GM12865 (cell line): ENCODE results near the gene CACNA1C.

Experiments used
- DNase-seq: peaks from one replicate; pipeline ENCODE4 v3.0.0; 2010; ENCODE audit warnings: low read depth
- H3K4me3 ChIP-seq: 2 replicates; pipeline ENCODE4 v1.5.1; 2011; ENCODE audit warnings: mild to moderate bottlenecking, low read depth, low read length, control low read depth
- TF ChIP-seq, protein P1 (sequence below): IDR thresholded peaks from 2 replicates; pipeline ENCODE4 v1.5.1; 2011; ENCODE audit warnings: low read length, control low read depth, low read depth, inconsistent platforms; ENCODE audit not compliant: insufficient read depth; ENCODE audit errors: missing control alignments

The CACNA1C gene

DNA sequence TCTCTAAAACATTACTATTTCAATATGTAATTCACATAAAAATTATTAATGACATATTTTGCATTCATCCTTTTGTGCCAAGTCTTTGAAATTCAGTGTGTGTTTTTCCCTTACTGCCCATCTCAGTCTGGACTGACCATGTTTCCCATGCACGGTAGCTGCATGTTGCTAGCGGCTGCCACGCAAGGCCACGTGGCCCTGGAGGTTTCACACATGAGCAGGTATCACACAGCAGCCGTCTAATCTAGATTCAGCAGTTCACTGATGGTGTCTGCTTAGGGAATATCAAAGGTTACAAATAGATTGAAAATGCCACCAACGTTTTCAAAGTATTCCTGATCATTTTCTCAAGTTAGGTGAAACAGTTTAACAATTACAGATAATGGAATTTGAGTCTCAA lies 507.1 kb downstream of the CACNA1C start:
- DNase-seq: peak; percentile 10
- H3K4me3 ChIP-seq: no peak overlapping the region
- TF ChIP-seq, protein P1, sequence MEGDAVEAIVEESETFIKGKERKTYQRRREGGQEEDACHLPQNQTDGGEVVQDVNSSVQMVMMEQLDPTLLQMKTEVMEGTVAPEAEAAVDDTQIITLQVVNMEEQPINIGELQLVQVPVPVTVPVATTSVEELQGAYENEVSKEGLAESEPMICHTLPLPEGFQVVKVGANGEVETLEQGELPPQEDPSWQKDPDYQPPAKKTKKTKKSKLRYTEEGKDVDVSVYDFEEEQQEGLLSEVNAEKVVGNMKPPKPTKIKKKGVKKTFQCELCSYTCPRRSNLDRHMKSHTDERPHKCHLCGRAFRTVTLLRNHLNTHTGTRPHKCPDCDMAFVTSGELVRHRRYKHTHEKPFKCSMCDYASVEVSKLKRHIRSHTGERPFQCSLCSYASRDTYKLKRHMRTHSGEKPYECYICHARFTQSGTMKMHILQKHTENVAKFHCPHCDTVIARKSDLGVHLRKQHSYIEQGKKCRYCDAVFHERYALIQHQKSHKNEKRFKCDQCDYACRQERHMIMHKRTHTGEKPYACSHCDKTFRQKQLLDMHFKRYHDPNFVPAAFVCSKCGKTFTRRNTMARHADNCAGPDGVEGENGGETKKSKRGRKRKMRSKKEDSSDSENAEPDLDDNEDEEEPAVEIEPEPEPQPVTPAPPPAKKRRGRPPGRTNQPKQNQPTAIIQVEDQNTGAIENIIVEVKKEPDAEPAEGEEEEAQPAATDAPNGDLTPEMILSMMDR: no peak

DNA sequence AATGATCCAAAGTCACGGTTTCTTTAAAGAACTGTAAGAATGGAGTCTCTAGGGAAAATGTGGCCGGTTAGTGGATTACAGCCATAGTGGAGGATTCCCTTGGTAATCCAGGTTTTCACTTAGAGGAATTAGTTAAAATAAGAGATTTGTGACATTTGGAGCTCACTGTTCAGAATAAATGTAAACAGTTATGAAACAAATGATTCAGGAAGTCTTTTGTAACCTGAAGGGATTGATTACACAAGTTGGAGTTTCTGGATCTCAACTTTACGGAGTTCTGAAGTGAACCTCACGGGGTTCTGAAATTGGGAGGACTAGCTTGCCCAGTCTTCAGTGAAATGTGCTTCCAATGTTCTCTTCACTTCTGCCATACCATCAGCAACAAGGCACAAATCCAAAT lies 507.6 kb downstream of the CACNA1C start:
- no peak for DNase-seq
- TF ChIP-seq, protein P1: no peak
- H3K4me3 ChIP-seq: no peak overlapping the region

DNA sequence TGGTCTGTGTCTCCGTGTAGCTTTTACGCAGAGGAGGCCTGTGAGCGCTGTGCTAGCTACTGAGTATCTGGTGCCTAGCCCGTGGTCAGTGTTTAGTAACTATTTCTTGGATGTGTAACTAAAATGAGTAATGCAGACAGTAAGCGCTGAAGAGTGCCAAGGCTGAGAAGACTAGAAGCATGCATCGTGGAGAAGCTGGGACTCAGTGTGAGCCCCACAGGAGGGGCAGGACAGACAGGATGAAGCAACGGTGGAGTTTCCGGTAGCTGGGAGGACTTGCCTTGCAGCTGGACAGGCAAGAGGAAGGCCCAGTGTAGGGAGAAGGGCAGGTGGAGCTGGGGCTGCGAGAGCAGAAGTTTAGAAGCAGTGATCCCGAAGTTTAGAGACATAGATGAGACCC lies 508.6 kb downstream of the CACNA1C start:
- no peak overlapping the region for H3K4me3 ChIP-seq

DNA sequence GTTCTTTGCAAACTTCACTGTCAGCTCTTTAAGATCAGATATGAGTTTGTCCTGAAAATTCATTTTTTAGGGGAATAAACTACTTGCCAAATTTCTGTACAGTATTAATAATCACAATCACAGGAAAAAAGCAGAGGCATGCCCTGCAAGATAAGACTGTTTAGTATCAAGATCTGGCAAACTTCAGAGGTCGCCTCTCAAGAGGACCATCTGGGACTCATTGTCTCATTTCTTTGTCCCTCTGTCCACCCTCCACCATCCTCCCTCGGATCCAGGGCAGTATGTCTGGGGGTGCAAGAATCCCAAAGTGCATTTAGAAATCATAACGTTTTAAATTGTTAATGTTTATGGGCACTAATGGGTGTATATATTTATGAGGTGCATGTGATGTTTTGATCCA lies 509.6 kb downstream of the CACNA1C start:
- DNase-seq: no peak
- H3K4me3 ChIP-seq: no peak overlapping the region
- TF ChIP-seq, protein P1: no peak

More for the DNA sequence above, 508.6 kb downstream of the CACNA1C start:
- DNase-seq: no peak
- TF ChIP-seq, protein P1: no peak

DNA sequence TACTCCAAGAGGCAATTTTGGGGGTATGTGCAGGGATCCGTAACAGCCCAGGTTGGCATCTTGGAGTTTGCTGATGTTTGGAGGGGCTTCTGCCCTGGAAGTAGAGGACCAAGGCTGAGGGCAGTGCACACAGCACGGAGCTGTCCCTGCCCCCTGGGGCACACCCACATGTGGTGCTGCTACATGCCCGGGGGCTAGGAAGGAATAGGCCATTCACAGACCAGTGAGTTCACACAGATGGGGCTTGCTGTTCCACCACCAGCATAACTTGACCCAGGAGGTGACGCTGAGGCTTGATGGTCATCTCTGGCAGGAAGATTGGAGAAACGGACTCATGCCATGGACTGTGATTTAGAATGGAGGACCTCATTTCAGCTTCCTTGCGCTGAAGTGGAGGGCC lies 510.9 kb downstream of the CACNA1C start:
- DNase-seq: no peak
- TF ChIP-seq, protein P1: no peak

DNA sequence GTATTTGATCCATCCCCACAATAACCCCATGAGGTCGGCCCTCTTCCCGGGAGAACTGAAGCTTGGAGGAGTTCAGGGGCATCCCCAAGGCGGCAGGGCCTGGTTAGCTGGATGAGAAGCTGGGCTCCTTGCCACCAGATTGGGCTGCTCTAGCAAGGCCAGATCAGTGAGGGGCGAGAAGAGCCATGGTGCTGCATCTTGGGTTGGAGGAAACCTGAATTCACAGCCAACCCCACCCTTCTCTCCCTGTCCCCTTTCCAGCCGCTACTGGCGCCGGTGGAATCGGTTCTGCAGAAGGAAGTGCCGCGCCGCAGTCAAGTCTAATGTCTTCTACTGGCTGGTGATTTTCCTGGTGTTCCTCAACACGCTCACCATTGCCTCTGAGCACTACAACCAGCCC lies 513.4 kb downstream of the CACNA1C start:
- no peak for DNase-seq
- no peak overlapping the region for H3K4me3 ChIP-seq
- TF ChIP-seq, protein P1: no peak

More for the DNA sequence above, 510.9 kb downstream of the CACNA1C start:
- H3K4me3 ChIP-seq: no peak overlapping the region

DNA sequence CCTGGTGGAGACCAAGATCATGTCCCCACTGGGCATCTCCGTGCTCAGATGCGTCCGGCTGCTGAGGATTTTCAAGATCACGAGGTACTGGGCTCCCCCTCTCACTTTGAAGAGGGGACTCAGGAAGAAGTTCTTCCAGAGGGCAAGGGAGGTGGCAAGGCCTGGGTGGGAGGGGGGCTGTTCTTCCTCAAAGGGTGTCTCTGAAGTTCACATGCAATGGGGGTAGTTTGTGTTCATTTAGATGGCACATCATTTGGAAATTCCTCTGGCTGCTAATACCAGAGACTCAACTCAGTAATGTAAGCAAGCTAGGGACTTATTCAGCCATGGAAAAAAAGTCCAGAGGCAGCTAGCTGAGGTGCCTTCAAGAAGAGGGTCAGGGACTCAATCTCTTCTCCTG lies 514.9 kb downstream of the CACNA1C start:
- DNase-seq: no peak
- TF ChIP-seq, protein P1: no peak
- no peak overlapping the region for H3K4me3 ChIP-seq
